Neural progenitor cell (in vitro differentiated cells): Measurements from ENCODE around the gene LRRC9. TPM values are rescaled to one million over a fixed set of nuclear protein-coding genes. Genes with fewer than 3 reads are reported as not detected.

Experiments
- DNase-seq: peaks from one replicate; pipeline ENCODE4 v3.0.0-alpha.2; 2016; ENCODE audit warnings: low spot score
- H2AFZ ChIP-seq: fragments of 200-600 bp; sonication (generic); replicated peaks from 2 replicates; pipeline ENCODE4 v1.6.1; 2016; ENCODE audit warnings: antibody characterized with exemption
- H3F3A ChIP-seq: fragments of 200-600 bp; sonication (generic); 2 replicates; pipeline ENCODE4 v1.6.1; 2016; ENCODE audit warnings: antibody characterized with exemption, low read depth
- H3K27ac ChIP-seq: fragments of 200-600 bp; sonication (generic); 2 replicates; pipeline ENCODE4 v1.5.1; 2016; ENCODE audit warnings: mild to moderate bottlenecking
- H3K27me3 ChIP-seq: fragments of 200-600 bp; sonication (generic); 2 replicates; pipeline ENCODE4 v1.6.1; 2016; ENCODE audit warnings: mild to moderate bottlenecking, moderate library complexity
- H3K36me3 ChIP-seq: fragments of 200-600 bp; sonication (generic); 2 replicates; pipeline ENCODE4 v1.5.1; 2016
- H3K4me1 ChIP-seq: fragments of 200-600 bp; sonication (generic); 2 replicates; pipeline ENCODE4 v1.6.1; 2016; ENCODE audit warnings: mixed run types
- H3K4me2 ChIP-seq: fragments of 200-600 bp; sonication (generic); 2 replicates; pipeline ENCODE4 v1.6.1; 2016
- H3K4me3 ChIP-seq: fragments of 200-600 bp; sonication (generic); 2 replicates; pipeline ENCODE4 v1.5.1; 2016
- H3K79me2 ChIP-seq: fragments of 200-600 bp; sonication (generic); 2 replicates; pipeline ENCODE4 v1.6.1; 2016; ENCODE audit warnings: low read depth
- H3K9ac ChIP-seq: fragments of 200-600 bp; sonication (generic); 2 replicates; pipeline ENCODE4 v1.6.1; 2016
- H3K9me3 ChIP-seq: fragments of 200-600 bp; sonication (generic); 2 replicates; pipeline ENCODE4 v1.5.1; 2016; ENCODE audit warnings: low read depth
- H4K20me1 ChIP-seq: fragments of 200-600 bp; sonication (generic); 2 replicates; pipeline ENCODE4 v1.6.1; 2016; ENCODE audit warnings: low read depth
- H3K27ac Mint-ChIP-seq: 3 replicates; pipeline ENCODE4 v1.8.0; 2021; ENCODE audit warnings: mixed read lengths
- H3K27me3 Mint-ChIP-seq: 2 replicates; pipeline ENCODE4 v1.8.0; 2022; ENCODE audit warnings: low read depth, mild to moderate bottlenecking, inconsistent platforms, moderate library complexity, mixed read lengths; ENCODE audit not compliant: insufficient read depth
- H3K36me3 Mint-ChIP-seq: 3 replicates; pipeline ENCODE4 v1.8.0; 2021; ENCODE audit warnings: mixed read lengths
- H3K4me1 Mint-ChIP-seq: 3 replicates; pipeline ENCODE4 v1.8.0; 2021; ENCODE audit warnings: mixed read lengths
- H3K4me3 Mint-ChIP-seq: 3 replicates; pipeline ENCODE4 v1.8.0; 2021; ENCODE audit warnings: mild to moderate bottlenecking, moderate library complexity, mixed read lengths
- H3K9me3 Mint-ChIP-seq: 3 replicates; pipeline ENCODE4 v1.8.0; 2020; ENCODE audit warnings: mixed read lengths
- CTCF ChIP-seq: fragments of 200-600 bp; sonication (generic); IDR thresholded peaks from 2 replicates; pipeline ENCODE4 v1.5.1; 2017; ENCODE audit warnings: antibody characterized with exemption, mild to moderate bottlenecking
- EZH2 ChIP-seq: fragments of 200-600 bp; sonication (generic); IDR thresholded peaks from 2 replicates; pipeline ENCODE4 v1.6.1; 2017; ENCODE audit warnings: antibody characterized with exemption, mild to moderate bottlenecking, moderate library complexity
- EZH2phosphoT487 ChIP-seq: fragments of 200-600 bp; sonication (generic); IDR thresholded peaks from 2 replicates; pipeline ENCODE4 v1.6.1; 2017; ENCODE audit warnings: antibody characterized with exemption
- total RNA-seq: library from RNA; depleted of rRNA; stranded (reverse); fragments of >200 nt; gene quantifications from 2 replicates; pipeline ENCODE4 v1.2.3, GENCODE V29; 2015; ENCODE audit warnings: low replicate concordance

Gene LRRC9
- total RNA-seq, 1 donor from 2014 or later = 2.1 TPM

DNA sequence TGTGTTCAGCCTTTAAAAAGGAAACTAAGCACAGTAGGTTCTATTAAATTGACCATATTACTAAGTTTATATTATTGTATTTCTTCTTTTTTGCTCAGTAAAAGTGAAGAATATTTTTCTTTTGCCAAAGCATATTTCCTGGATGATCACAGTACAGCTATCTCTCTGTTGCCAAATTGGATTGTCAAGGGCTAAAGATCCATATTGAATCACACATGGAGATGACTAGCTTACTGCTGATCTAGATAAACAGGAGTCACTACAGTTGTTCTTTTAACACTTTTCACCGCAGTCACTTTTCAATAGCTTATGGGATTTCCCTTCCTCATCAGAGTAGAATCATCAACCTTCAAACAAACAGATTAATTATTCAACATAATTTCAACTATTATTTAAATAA lies 78.6 kb downstream of the LRRC9 start:
- no peaks in the 10 kb centered on the region for H3K27me3 ChIP-seq
- no peaks in the 10 kb centered on the region for H4K20me1 ChIP-seq
- Mint-ChIP-seq H3K4me3 (no peak overlapping the region), H3K36me3 (no peaks in the 10 kb centered on the region), H3K27me3 (no peaks in the 10 kb centered on the region), H3K4me1 (no peaks in the 10 kb centered on the region), H3K9me3 (no peaks in the 10 kb centered on the region), H3K27ac (no peak overlapping the region)
- no peaks in the 10 kb centered on the region for H3K79me2 ChIP-seq
- H2AFZ ChIP-seq = no peak overlapping the region
- no peak overlapping the region for H3K4me2 ChIP-seq
- H3K9ac ChIP-seq = no peak overlapping the region
- TF ChIP-seq CTCF (no peak), EZH2phosphoT487 (no peak), EZH2 (no peak)
- H3K4me3 ChIP-seq = no peak overlapping the region
- H3K4me1 ChIP-seq = no peaks in the 10 kb centered on the region
- no peak for DNase-seq
- no peak overlapping the region for H3K27ac ChIP-seq
- no peaks in the 10 kb centered on the region for H3K9me3 ChIP-seq
- H3F3A ChIP-seq = no peaks in the 10 kb centered on the region
- H3K36me3 ChIP-seq = no peaks in the 10 kb centered on the region

DNA sequence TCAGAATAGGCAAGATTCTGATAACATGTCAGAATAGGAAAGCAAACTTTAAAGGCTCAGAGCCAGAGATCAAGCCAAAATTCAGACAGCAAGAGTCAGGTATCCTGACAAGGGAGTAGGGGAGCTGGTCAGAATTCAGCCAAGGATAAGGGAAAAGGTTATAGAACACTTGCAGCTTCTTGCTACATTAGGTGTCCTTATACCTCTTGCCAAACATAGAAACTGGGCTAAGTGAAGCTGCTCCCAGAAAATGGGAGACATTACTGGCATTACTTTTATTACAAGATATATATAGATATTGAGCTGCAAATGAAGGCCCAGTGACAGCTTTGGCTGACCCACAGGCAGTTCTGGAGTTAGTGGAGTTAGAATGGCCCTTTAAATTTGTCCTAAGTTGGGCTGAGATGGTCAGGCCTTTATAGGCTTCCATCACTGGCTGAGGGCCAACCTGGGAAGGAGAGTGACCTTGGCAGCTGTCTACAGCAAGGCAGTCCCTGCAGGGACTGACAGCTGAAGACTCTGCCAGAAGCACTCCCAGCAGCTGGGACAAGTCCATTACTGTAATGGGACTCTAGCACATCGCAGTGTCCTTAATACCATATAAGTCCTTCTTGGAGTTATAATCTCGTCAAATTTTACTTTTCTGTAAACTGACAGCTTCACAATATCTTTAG lies 83.0 kb downstream of the LRRC9 start:
- H3K4me3 Mint-ChIP-seq = no peak overlapping the region
- TF ChIP-seq CTCF (no peak), EZH2 (no peak)

DNA sequence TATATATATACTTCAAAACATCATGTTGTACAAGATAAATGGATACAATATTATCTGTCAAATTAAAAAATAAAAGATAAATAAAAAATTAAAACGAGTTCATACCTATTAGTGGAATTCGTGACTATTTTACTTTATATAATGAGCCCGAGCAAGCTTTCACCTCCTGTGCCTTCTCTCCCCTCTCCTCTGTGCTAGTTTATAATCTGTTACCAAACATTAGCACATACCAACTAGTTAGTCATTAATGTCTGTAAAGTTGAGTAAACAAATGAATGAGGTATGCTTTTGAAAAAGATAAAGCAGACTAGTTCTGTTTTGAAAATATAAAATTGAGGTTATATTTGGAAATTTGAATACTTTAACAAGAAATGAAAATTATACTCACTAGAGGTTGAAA lies 84.0 kb downstream of the LRRC9 start:
- H2AFZ ChIP-seq = no peak overlapping the region
- no peaks in the 10 kb centered on the region for H3K36me3 Mint-ChIP-seq
- no peaks in the 10 kb centered on the region for H3K4me1 ChIP-seq
- H4K20me1 ChIP-seq = no peaks in the 10 kb centered on the region
- no peak overlapping the region for H3K4me2 ChIP-seq
- TF ChIP-seq EZH2 (no peak), EZH2phosphoT487 (no peak), CTCF (no peak)
- no peak for DNase-seq
- H3K79me2 ChIP-seq = no peaks in the 10 kb centered on the region
- no peaks in the 10 kb centered on the region for H3K36me3 ChIP-seq
- peaks cover under 1% of the 10 kb centered on the region for H3K9me3 Mint-ChIP-seq
- no peak overlapping the region for H3K4me3 Mint-ChIP-seq
- no peak overlapping the region for H3K27ac ChIP-seq
- H3K27me3 Mint-ChIP-seq = no peaks in the 10 kb centered on the region
- H3K4me1 Mint-ChIP-seq = no peaks in the 10 kb centered on the region
- no peak overlapping the region for H3K4me3 ChIP-seq
- H3K9ac ChIP-seq = no peak overlapping the region
- H3K27me3 ChIP-seq = no peaks in the 10 kb centered on the region
- H3K27ac Mint-ChIP-seq = no peak overlapping the region
- H3K9me3 ChIP-seq = no peaks in the 10 kb centered on the region
- no peaks in the 10 kb centered on the region for H3F3A ChIP-seq

More for the DNA sequence above, 83.0 kb downstream of the LRRC9 start:
- Mint-ChIP-seq H3K36me3 (no peaks in the 10 kb centered on the region), H3K27ac (no peak overlapping the region), H3K27me3 (no peaks in the 10 kb centered on the region), H3K4me1 (no peaks in the 10 kb centered on the region), H3K9me3 (no peaks in the 10 kb centered on the region)
- Histone ChIP-seq H3F3A (no peaks in the 10 kb centered on the region), H3K9ac (no peak overlapping the region), H3K27ac (no peak overlapping the region), H3K9me3 (no peaks in the 10 kb centered on the region), H3K4me2 (no peak overlapping the region), H3K27me3 (no peaks in the 10 kb centered on the region), H4K20me1 (no peaks in the 10 kb centered on the region), H3K36me3 (no peaks in the 10 kb centered on the region), H3K79me2 (no peaks in the 10 kb centered on the region), H2AFZ (no peak overlapping the region), H3K4me1 (no peaks in the 10 kb centered on the region), H3K4me3 (no peak overlapping the region)
- DNase-seq = no peak
